GM23248 (cell line): ENCODE results near the gene RFX4. TPM values are rescaled to one million over a fixed set of nuclear protein-coding genes. Genes with fewer than 3 reads are reported as not detected.

ENCODE experiments used
- DNase-seq: peaks from one replicate; pipeline ENCODE4 v3.0.0-alpha.2; 2015
- H2AFZ ChIP-seq: fragments of 200-600 bp; sonication (generic); 2 replicates; pipeline ENCODE4 v1.6.1; 2016; ENCODE audit warnings: antibody characterized with exemption
- H3F3A ChIP-seq: fragments of 200-600 bp; sonication (generic); 2 replicates; pipeline ENCODE4 v1.6.1; 2016; ENCODE audit warnings: mild to moderate bottlenecking, antibody characterized with exemption, mixed run types; ENCODE audit not compliant: insufficient read depth
- H3K27ac ChIP-seq: fragments of 200-600 bp; sonication (generic); 2 replicates; pipeline ENCODE4 v1.5.1; 2016; ENCODE audit warnings: mild to moderate bottlenecking
- H3K27me3 ChIP-seq: fragments of 200-600 bp; sonication (generic); replicated peaks from 2 replicates; pipeline ENCODE4 v1.6.1; 2016; ENCODE audit warnings: mild to moderate bottlenecking; ENCODE audit not compliant: insufficient read depth
- H3K36me3 ChIP-seq: fragments of 200-600 bp; sonication (generic); 2 replicates; pipeline ENCODE4 v1.6.1; 2016; ENCODE audit warnings: low read depth, mild to moderate bottlenecking
- H3K4me1 ChIP-seq: fragments of 200-600 bp; sonication (generic); 2 replicates; pipeline ENCODE4 v1.6.1; 2016; ENCODE audit warnings: mild to moderate bottlenecking; ENCODE audit not compliant: insufficient read depth
- H3K4me2 ChIP-seq: fragments of 200-600 bp; sonication (generic); one replicate; pipeline ENCODE4 v1.6.1; 2016; ENCODE audit warnings: mild to moderate bottlenecking; ENCODE audit not compliant: unreplicated experiment
- H3K4me3 ChIP-seq: fragments of 200-600 bp; sonication (generic); 2 replicates; pipeline ENCODE4 v1.5.1; 2016; ENCODE audit warnings: mild to moderate bottlenecking
- H3K79me2 ChIP-seq: fragments of 200-600 bp; sonication (generic); 2 replicates; pipeline ENCODE4 v1.6.1; 2016; ENCODE audit warnings: mild to moderate bottlenecking; ENCODE audit not compliant: insufficient read depth
- H3K9ac ChIP-seq: fragments of 200-600 bp; sonication (generic); 2 replicates; pipeline ENCODE4 v1.6.1; 2016; ENCODE audit warnings: mild to moderate bottlenecking
- H3K9me2 ChIP-seq: fragments of 200-600 bp; sonication (generic); 2 replicates; pipeline ENCODE4 v1.6.1; 2016; ENCODE audit warnings: mixed run types, mild to moderate bottlenecking, moderate library complexity; ENCODE audit not compliant: insufficient read depth
- H3K9me3 ChIP-seq: fragments of 200-600 bp; sonication (generic); one replicate; pipeline ENCODE4 v1.6.1; 2017; ENCODE audit warnings: low read depth
- H4K20me1 ChIP-seq: fragments of 200-600 bp; sonication (generic); 2 replicates; pipeline ENCODE4 v1.6.0; 2016; ENCODE audit not compliant: insufficient read depth
- EZH2 ChIP-seq: fragments of 200-600 bp; sonication (generic); IDR thresholded peaks from 2 replicates; pipeline ENCODE4 v1.6.1; 2018; ENCODE audit warnings: antibody characterized with exemption, mild to moderate bottlenecking; ENCODE audit not compliant: insufficient read depth, poor library complexity, severe bottlenecking
- EZH2phosphoT487 ChIP-seq: fragments of 200-600 bp; sonication (generic); IDR thresholded peaks from 2 replicates; pipeline ENCODE4 v1.6.1; 2018; ENCODE audit warnings: antibody characterized with exemption, moderate library complexity, mild to moderate bottlenecking, low read depth; ENCODE audit not compliant: insufficient read depth
- WGBS, 2 experiments: methylation state at CpG; one replicate each; pipeline ENCODE4 v1.1.6; 2015 to 2017; ENCODE audit warnings: low lambda C conversion rate in 2 of 2, low coverage in 1 of 2; ENCODE audit errors: missing lambda C conversion rate in 2 of 2; 5-methylcytosine and 5-hydroxymethylcytosine counted together
- in situ Hi-C: fragments of 300-500 bp; cut with MboI; formaldehyde crosslinking; loops from 2 replicates; pipeline ENCODE4 v1.15.0; 2020
- polyA plus RNA-seq: library from polyadenylated mRNA; unstranded; fragments of >200 nt; fragmentation: Nextera tagmentation; extraction: Ambion mirVana; gene quantifications from 2 replicates; pipeline ENCODE4 v1.2.1, GENCODE V29; 2016
- total RNA-seq: library from RNA; depleted of rRNA; stranded (reverse); fragments of >200 nt; shearing (Covaris generic); gene quantifications from 2 replicates; pipeline ENCODE4 v1.2.3, GENCODE V29; 2014

Gene RFX4
- total and polyA plus RNA-seq, 2 experiments from 2014 or later = not detected

DNA sequence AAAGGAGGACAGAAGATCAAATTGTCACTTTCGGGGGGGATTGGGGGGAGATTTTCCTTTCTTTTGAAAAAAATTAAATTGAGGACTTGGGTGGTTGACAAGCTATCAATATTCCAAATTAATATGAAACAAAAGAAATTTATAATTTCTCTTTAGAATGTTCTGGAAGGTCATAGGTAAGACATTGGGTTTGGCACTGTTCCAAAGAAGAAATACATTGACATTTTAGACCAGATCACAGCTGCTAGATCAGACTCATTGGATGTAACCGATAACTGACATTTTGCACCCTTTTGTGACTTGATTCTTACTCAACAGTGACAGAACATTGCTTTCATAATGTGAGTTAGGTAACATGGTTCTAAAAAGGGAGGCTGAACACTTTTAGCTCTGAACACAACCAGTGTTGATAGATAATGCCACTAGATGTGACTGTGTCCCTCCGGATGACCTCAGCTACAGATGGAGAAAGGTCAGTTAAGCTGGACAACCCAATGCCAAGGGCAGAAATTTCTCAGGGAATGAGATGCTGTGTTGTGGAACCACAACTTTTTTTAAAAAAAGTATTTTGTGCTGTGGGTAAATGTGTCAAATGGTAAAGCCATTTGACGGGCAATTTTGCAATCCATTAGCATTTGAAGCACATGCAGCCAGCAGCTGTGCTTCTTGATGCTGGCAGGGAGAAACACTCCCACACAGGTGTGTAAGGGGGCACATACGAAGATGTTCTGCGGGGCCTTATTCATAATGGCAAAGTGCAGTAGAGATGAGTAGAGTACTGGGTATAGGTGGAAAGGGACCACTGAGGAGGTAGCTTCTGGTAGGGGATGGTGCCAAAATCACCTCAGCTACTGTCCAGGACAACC, 62.9 kb downstream of the RFX4 start:
- H3K36me3 ChIP-seq = no peaks in the 10 kb centered on the region
- H3K4me1 ChIP-seq = no peaks in the 10 kb centered on the region
- no peak overlapping the region for H3K27ac ChIP-seq
- H3K4me2 ChIP-seq = no peak overlapping the region
- H3K9me2 ChIP-seq = no peaks in the 10 kb centered on the region
- in situ Hi-C loops = no loop called here
- no peaks in the 10 kb centered on the region for H4K20me1 ChIP-seq
- TF ChIP-seq EZH2phosphoT487 (no peak), EZH2 (no peak)
- no peaks in the 10 kb centered on the region for H3K9me3 ChIP-seq
- no peaks in the 10 kb centered on the region for H3K79me2 ChIP-seq
- 69 to 72% methylated on average over 6 of the region's 6 CpGs for WGBS, 2 experiments
- no peak overlapping the region for H3K9ac ChIP-seq
- H3K27me3 ChIP-seq = no peaks in the 10 kb centered on the region
- no peak for DNase-seq
- H2AFZ ChIP-seq = no peak overlapping the region
- H3K4me3 ChIP-seq = no peak overlapping the region
- H3F3A ChIP-seq = no peaks in the 10 kb centered on the region

DNA sequence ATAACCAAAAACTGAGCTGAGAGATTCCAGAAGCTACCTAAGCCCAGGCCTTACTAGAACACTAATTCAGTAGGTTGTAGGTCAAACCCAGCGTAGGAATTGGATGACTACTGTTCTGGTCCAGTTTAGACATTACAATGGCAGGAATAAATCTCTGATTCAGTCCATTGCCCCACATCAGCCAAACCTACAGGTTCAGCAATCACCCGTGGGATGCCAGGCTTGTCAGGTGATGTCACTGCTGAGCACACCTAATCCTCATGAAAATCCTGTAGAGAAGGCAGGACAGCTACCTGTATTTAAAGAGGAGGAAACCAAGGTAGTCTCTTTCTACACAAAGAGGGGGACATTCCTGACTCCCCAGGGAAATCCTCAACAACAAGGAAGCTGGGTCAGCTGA, 63.7 kb downstream of the RFX4 start:
- no peak overlapping the region for H3K4me2 ChIP-seq
- DNase-seq = no peak
- 39 to 46% methylated on average over 2 of the region's 2 CpGs for WGBS, 2 experiments
- H3K4me1 ChIP-seq = no peaks in the 10 kb centered on the region
- no peaks in the 10 kb centered on the region for H3F3A ChIP-seq
- no peak overlapping the region for H3K4me3 ChIP-seq
- H3K79me2 ChIP-seq = no peaks in the 10 kb centered on the region
- no peak for TF ChIP-seq EZH2
- no peak for TF ChIP-seq EZH2phosphoT487
- H3K36me3 ChIP-seq = no peaks in the 10 kb centered on the region
- no peaks in the 10 kb centered on the region for H3K9me2 ChIP-seq
- no peak overlapping the region for H2AFZ ChIP-seq
- no peaks in the 10 kb centered on the region for H3K9me3 ChIP-seq
- H3K27me3 ChIP-seq = no peaks in the 10 kb centered on the region
- H4K20me1 ChIP-seq = no peaks in the 10 kb centered on the region
- no peak overlapping the region for H3K27ac ChIP-seq
- in situ Hi-C loops = no loop called here
- no peak overlapping the region for H3K9ac ChIP-seq

DNA sequence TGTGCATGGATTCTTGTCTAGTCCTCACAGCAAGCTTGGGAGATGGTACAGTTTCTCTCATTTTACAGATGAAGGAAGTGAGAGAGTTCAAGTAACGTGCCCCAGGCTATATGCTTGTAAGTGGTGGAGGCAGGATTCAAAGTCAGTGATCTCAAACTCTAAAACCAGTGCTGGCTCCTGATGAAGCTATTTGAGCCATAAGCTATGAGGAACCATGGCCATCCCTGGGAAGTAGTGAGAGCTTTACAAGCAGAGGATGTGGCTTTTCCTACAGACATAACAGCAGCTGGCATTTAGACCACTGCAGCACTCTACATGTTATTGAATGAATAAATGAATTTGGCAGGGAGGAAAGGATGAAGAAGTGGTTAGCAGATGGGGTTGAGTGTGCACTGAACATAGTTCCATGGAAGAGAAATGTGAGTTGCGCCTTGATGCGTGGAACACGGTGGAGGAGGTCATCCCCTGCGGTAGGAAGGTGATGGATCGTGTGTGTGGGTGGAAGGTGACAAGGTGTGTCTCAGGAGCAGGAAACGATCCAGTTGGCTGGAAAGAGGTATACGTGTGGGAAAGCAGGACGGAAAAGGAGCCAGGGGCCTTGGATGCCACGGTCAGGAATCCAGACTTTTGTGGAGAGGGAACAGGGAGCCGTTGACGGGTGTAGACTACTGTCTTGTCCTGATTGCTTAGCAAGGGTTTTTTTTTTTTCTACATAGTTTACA, 65.2 kb downstream of the RFX4 start:
- in situ Hi-C loops = no loop called here
- Histone ChIP-seq H3K36me3 (no peaks in the 10 kb centered on the region), H3K9ac (no peak overlapping the region), H2AFZ (no peak overlapping the region), H3K79me2 (no peaks in the 10 kb centered on the region), H4K20me1 (no peaks in the 10 kb centered on the region), H3F3A (no peaks in the 10 kb centered on the region), H3K4me2 (no peak overlapping the region), H3K27ac (no peak overlapping the region), H3K27me3 (no peaks in the 10 kb centered on the region), H3K4me3 (no peak overlapping the region), H3K4me1 (no peaks in the 10 kb centered on the region), H3K9me2 (no peaks in the 10 kb centered on the region), H3K9me3 (no peaks in the 10 kb centered on the region)
- DNase-seq = no peak
- TF ChIP-seq EZH2phosphoT487 (no peak), EZH2 (no peak)
- WGBS, 2 experiments = 26 to 30% methylated on average over 12 of the region's 12 CpGs

DNA sequence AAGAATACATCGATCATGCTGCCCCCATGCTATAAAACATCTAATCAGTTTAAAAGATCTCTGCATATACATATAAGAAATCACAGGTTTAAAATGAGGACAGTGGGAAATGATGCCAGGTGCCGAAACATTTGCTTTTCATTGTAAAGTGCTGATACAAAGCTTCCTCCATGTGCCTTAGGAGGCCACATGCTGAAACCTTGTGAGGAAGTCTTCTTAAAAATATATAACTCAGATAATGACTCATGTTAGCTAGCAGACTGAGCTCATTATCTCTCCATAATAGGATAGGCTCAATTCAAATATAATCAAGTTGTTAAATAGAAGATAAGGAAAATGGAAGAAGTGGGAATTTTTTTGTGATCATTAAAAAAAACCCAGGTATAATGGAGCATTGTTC, 65.9 kb downstream of the RFX4 start:
- 24 to 31% methylated on average over 2 of the region's 2 CpGs for WGBS, 2 experiments

More for the DNA sequence above, 65.9 kb downstream of the RFX4 start:
- no peak overlapping the region for H3K9ac ChIP-seq
- no peak overlapping the region for H3K27ac ChIP-seq
- H3K9me2 ChIP-seq = no peaks in the 10 kb centered on the region
- H3K27me3 ChIP-seq = no peaks in the 10 kb centered on the region
- no peak for TF ChIP-seq EZH2
- TF ChIP-seq EZH2phosphoT487 = no peak
- H3K4me2 ChIP-seq = no peak overlapping the region
- H3K9me3 ChIP-seq = no peaks in the 10 kb centered on the region
- H3K36me3 ChIP-seq = no peaks in the 10 kb centered on the region
- H2AFZ ChIP-seq = no peak overlapping the region
- H3F3A ChIP-seq = no peaks in the 10 kb centered on the region
- no peaks in the 10 kb centered on the region for H3K4me1 ChIP-seq
- in situ Hi-C loops = no loop called here
- no peak overlapping the region for H3K4me3 ChIP-seq
- peak; percentile 26 for DNase-seq
- H3K79me2 ChIP-seq = no peaks in the 10 kb centered on the region
- H4K20me1 ChIP-seq = no peaks in the 10 kb centered on the region
